GM12878 (cell line): ENCODE results near the gene PID1. TPM values are rescaled to one million over a fixed set of nuclear protein-coding genes. Genes with fewer than 3 reads are reported as not detected.

ENCODE experiments used
- ATAC-seq: fragments of 200-7000 bp; cut with Tn5 transposase; 3 replicates; pipeline ENCODE4 v1.9.1; 2020; ENCODE audit warnings: mild to moderate bottlenecking, moderate library complexity
- BruUV-seq: library from RNA; stranded (reverse); fragments of 400-500 nt; replicated peaks from 2 replicates; lab custom pipeline; 2021; lab: Mats Ljungman, UMichigan
- CTCF ChIA-PET: fragments of 300-600 bp; sonication (Branson Sonifier 250); formaldehyde crosslinking; extraction: SDS; loops from one replicate; lab custom pipeline; 2021; ENCODE audit warnings: inconsistent platforms; lab: Yijun Ruan, JAX
- POLR2A ChIA-PET: fragments of 350-600 bp; formaldehyde crosslinking; extraction: SDS; loops from one replicate; lab custom pipeline; 2021; ENCODE audit warnings: inconsistent platforms; lab: Charles Lee
- RAD21 ChIA-PET: fragments of 300-600 bp; sonication (Branson Sonifier 250); formaldehyde crosslinking; loops from one replicate; lab custom pipeline; 2023; ENCODE audit warnings: antibody characterized with exemption; ENCODE audit not compliant: unreplicated experiment; lab: Charles Lee
- SMC1A ChIA-PET: fragments of 300-600 bp; sonication (Branson Sonifier 250); formaldehyde crosslinking; loops from one replicate; lab custom pipeline; 2023; ENCODE audit not compliant: unreplicated experiment, uncharacterized antibody; lab: Charles Lee
- DNase-seq: peaks from one replicate; pipeline ENCODE4 v3.0.0-alpha.2; 2011; ENCODE audit warnings: low read depth, low spot score
- FAIRE-seq: peaks from 3 replicates; lab custom pipeline; 2011; peaks lifted over from hg19 to GRCh38; lab: Jason Lieb, UNC
- H2AFZ ChIP-seq: 2 replicates; pipeline ENCODE4 v1.6.0; 2011; ENCODE audit warnings: low read depth, low read length, control low read depth; ENCODE audit not compliant: control insufficient read depth
- H3K27ac ChIP-seq: 2 replicates; pipeline ENCODE4 v1.5.1; 2011; ENCODE audit warnings: control low read depth; ENCODE audit not compliant: control insufficient read depth, insufficient read depth
- H3K27me3 ChIP-seq, 2 experiments: replicated peaks in 1 of 2; 2 replicates each; pipeline versions ENCODE4 v1.6.0 to v1.6.1; 2011; ENCODE audit warnings: low read length in 1 of 2; ENCODE audit not compliant: control insufficient read depth in 2 of 2, insufficient read depth in 2 of 2
- H3K36me3 ChIP-seq, 2 experiments: 2 replicates each; pipeline ENCODE4 v1.5.1; 2011; ENCODE audit warnings: low read length in 1 of 2; ENCODE audit not compliant: control insufficient read depth in 2 of 2, insufficient read depth in 2 of 2
- H3K4me1 ChIP-seq: 2 replicates; pipeline ENCODE4 v1.6.1; 2011; ENCODE audit warnings: mild to moderate bottlenecking, low read length, moderate library complexity, mixed read lengths; ENCODE audit not compliant: control insufficient read depth, insufficient read depth
- H3K4me2 ChIP-seq: 2 replicates; pipeline ENCODE4 v1.6.0; 2011; ENCODE audit warnings: control low read depth; ENCODE audit not compliant: control insufficient read depth, insufficient read depth
- H3K4me3 ChIP-seq: fragments of 200-600 bp; sonication (generic); 2 replicates; pipeline ENCODE4 v1.5.1; 2016
- H3K79me2 ChIP-seq: 2 replicates; pipeline ENCODE4 v1.6.0; 2011; ENCODE audit warnings: low read length; ENCODE audit not compliant: control insufficient read depth, insufficient read depth
- H3K9ac ChIP-seq: 2 replicates; pipeline ENCODE4 v1.8.0; 2011; ENCODE audit warnings: low read length, control low read depth, mixed read lengths; ENCODE audit not compliant: control insufficient read depth, insufficient read depth
- H3K9me3 ChIP-seq: replicated peaks from 3 replicates; pipeline ENCODE4 v1.5.1; 2011; ENCODE audit warnings: mild to moderate bottlenecking, low read length; ENCODE audit not compliant: control insufficient read depth, insufficient read depth
- H4K20me1 ChIP-seq: 2 replicates; pipeline ENCODE4 v1.6.0; 2011; ENCODE audit not compliant: control insufficient read depth, insufficient read depth
- ASH2L ChIP-seq: fragments of 300-600, 200-600 bp; sonication (generic); IDR thresholded peaks from 2 replicates; pipeline ENCODE4 v1.6.1; 2017; ENCODE audit warnings: low read depth, mild to moderate bottlenecking, borderline replicate concordance
- CUX1 ChIP-seq: IDR thresholded peaks from 2 replicates; pipeline ENCODE4 v1.6.1; 2012; ENCODE audit warnings: improper control_type of control experiment, low read depth, low read length; ENCODE audit not compliant: insufficient replicate concordance
- DPF2 ChIP-seq: fragments of 450-650 bp; IDR thresholded peaks from 2 replicates; pipeline ENCODE4 v1.6.1; 2017; ENCODE audit warnings: mild to moderate bottlenecking
- KDM1A ChIP-seq: fragments of 200-600 bp; sonication (generic); IDR thresholded peaks from 2 replicates; pipeline ENCODE4 v1.6.1; 2016; ENCODE audit warnings: borderline replicate concordance
- KLF5 ChIP-seq: fragments of 450-650 bp; IDR thresholded peaks from 2 replicates; pipeline ENCODE4 v1.6.1; 2014; ENCODE audit warnings: mild to moderate bottlenecking; ENCODE audit not compliant: partially characterized antibody
- PAX5 ChIP-seq: IDR thresholded peaks from 2 replicates; pipeline ENCODE4 v1.6.1; 2011; ENCODE audit warnings: low read depth, low read length, borderline replicate concordance
- SMARCA5 ChIP-seq: fragments of 450-650 bp; IDR thresholded peaks from 2 replicates; pipeline ENCODE4 v1.6.1; 2017; ENCODE audit warnings: mild to moderate bottlenecking
- SP1 ChIP-seq: IDR thresholded peaks from one replicate; pipeline ENCODE4 v1.6.1; 2011; ENCODE audit warnings: low read depth, low read length
- SPI1 ChIP-seq: IDR thresholded peaks from 2 replicates; pipeline ENCODE4 v1.6.1; 2011; ENCODE audit warnings: low read depth, mild to moderate bottlenecking, low read length, moderate library complexity, borderline replicate concordance; ENCODE audit not compliant: insufficient read depth
- SUPT20H ChIP-seq: IDR thresholded peaks from 2 replicates; pipeline ENCODE4 v1.6.1; 2011; ENCODE audit warnings: low read depth, mild to moderate bottlenecking, low read length, moderate library complexity, borderline replicate concordance; ENCODE audit not compliant: control insufficient read depth
- YBX1 ChIP-seq: fragments of 450-650 bp; IDR thresholded peaks from 2 replicates; pipeline ENCODE4 v1.6.1; 2016; ENCODE audit warnings: antibody characterized with exemption
- WGBS: methylation state at CpG from one replicate; pipeline ENCODE4 v1.1.6; 2016; ENCODE audit warnings: low lambda C conversion rate; ENCODE audit not compliant: insufficient replicate concordance, insufficient coverage; ENCODE audit errors: missing lambda C conversion rate; 5-methylcytosine and 5-hydroxymethylcytosine counted together
- in situ Hi-C: fragments of 300-500 bp; cut with MboI; formaldehyde crosslinking; loops from 9 replicates; pipeline ENCODE4 v1.14.3; 2018; ENCODE audit warnings: mixed read lengths
- intact Hi-C: fragments of 100-400 bp; cut with micrococcal nuclease; formaldehyde crosslinking; loops from one replicate; pipeline ENCODE4 v1.14.2; 2022; ENCODE audit not compliant: unreplicated experiment
- polyA plus RNA-seq, 11 experiments: library from polyadenylated mRNA; depleted of rRNA in 4 of 11; unstranded in 6 of 11; stranded (reverse) in 5 of 11; fragments of >200 nt; fragmentation: Nextera tagmentation in 4 of 11; fragmentation: Illumina TruSeq in 1 of 11; extraction: Ambion mirVana in 4 of 11; extraction: Trizol in 1 of 11; gene quantifications; 1 replicate in 1 of 11; 2 replicates in 10 of 11; pipeline versions ENCODE4 v1.2.1 to v1.2.3, GENCODE V29; 2011 to 2016; ENCODE audit warnings: inconsistent platforms in 2 of 11, missing spikeins in 2 of 11, low read depth in 1 of 11
- total RNA-seq, 4 experiments: library from RNA; depleted of rRNA in 3 of 4; stranded (reverse); fragments of >200 nt in 3 of 4; fragmentation: Illumina TruSeq in 1 of 4; extraction: Trizol in 1 of 4; gene quantifications; 2 replicates each; pipeline versions ENCODE4 v1.2.1 to v1.2.3, GENCODE V29; 2013 to 2021
- TF ChIP-seq, protein P1 (sequence below): fragments of 450-650 bp; IDR thresholded peaks from 2 replicates; pipeline ENCODE4 v1.6.1; 2017; ENCODE audit warnings: mild to moderate bottlenecking
- TF ChIP-seq, protein P2 (sequence below): IDR thresholded peaks from 2 replicates; pipeline ENCODE4 v1.6.1; 2011; ENCODE audit warnings: low read depth, low read length, improper control_type of control experiment, borderline replicate concordance

The PID1 gene
- total and polyA plus RNA-seq, 10 of the 15 experiments (the other 5 are each of a cell fraction or from before 2014, with no cell fraction given), result not detected

DNA sequence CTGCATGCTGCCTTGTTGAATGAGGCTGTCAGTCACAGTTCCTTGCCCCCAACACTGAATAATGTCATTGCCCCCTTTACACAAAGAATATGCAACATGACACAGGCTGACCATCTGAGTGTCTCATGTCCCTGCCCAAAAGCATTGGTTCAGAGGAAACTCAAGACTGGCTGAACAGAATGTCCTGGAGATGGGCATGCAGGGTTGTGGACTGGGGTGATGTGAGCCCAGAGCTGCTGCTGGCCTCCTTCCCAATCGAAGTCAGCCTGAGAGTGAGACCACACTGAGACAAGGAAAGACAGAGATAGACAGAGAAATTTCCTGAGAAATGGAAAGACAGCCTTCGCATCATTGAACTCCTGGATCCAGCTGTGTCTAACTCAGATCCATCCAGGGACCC, 110.1 kb downstream of the PID1 start:
- SMC1A ChIA-PET, result no interaction called here
- 20% methylated on average over 2 of the region's 2 CpGs for WGBS

More for the DNA sequence above, 110.1 kb downstream of the PID1 start:
- ChIA-PET CTCF (interaction anchor here (1.4 kb wide), 1 partner anchor 13 kb away, joined by 3 read pairs; no protein-coding TSS in a partner anchor), POLR2A (no interaction called here), RAD21 (no interaction called here)
- Histone ChIP-seq H3K27ac (no peak overlapping the region), H4K20me1 (no peaks in the 10 kb centered on the region), H3K79me2 (no peaks in the 10 kb centered on the region), H3K9me3 (no peaks in the 10 kb centered on the region), H3K36me3 (no peaks in the 10 kb centered on the region), H2AFZ (no peak overlapping the region), H3K27me3 (no peaks in the 10 kb centered on the region), H3K9ac (no peak overlapping the region), H3K4me3 (no peak overlapping the region), H3K4me1 (no peaks in the 10 kb centered on the region), H3K4me2 (no peak overlapping the region)
- FAIRE-seq, result no peak
- no peak for TF ChIP-seq SP1
- no peak for TF ChIP-seq SMARCA5
- no peak for TF ChIP-seq DPF2
- TF ChIP-seq CUX1, result no peak
- no peak for TF ChIP-seq SPI1
- TF ChIP-seq, protein P1, sequence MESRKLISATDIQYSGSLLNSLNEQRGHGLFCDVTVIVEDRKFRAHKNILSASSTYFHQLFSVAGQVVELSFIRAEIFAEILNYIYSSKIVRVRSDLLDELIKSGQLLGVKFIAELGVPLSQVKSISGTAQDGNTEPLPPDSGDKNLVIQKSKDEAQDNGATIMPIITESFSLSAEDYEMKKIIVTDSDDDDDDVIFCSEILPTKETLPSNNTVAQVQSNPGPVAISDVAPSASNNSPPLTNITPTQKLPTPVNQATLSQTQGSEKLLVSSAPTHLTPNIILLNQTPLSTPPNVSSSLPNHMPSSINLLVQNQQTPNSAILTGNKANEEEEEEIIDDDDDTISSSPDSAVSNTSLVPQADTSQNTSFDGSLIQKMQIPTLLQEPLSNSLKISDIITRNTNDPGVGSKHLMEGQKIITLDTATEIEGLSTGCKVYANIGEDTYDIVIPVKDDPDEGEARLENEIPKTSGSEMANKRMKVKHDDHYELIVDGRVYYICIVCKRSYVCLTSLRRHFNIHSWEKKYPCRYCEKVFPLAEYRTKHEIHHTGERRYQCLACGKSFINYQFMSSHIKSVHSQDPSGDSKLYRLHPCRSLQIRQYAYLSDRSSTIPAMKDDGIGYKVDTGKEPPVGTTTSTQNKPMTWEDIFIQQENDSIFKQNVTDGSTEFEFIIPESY, result no peak
- TF ChIP-seq ASH2L, result no peak
- TF ChIP-seq YBX1, result no peak
- TF ChIP-seq PAX5, result no peak
- TF ChIP-seq SUPT20H, result no peak
- TF ChIP-seq KLF5, result no peak
- no peak for TF ChIP-seq KDM1A
- TF ChIP-seq, protein P2, sequence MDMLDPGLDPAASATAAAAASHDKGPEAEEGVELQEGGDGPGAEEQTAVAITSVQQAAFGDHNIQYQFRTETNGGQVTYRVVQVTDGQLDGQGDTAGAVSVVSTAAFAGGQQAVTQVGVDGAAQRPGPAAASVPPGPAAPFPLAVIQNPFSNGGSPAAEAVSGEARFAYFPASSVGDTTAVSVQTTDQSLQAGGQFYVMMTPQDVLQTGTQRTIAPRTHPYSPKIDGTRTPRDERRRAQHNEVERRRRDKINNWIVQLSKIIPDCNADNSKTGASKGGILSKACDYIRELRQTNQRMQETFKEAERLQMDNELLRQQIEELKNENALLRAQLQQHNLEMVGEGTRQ, result no peak
- ATAC-seq, result no peak
- in situ Hi-C loops (no loop called here), intact Hi-C loops (no loop called here)
- BruUV-seq, result no TSS peak
- DNase-seq, result no peak
